A549 (cell line): ENCODE results near the gene RTRAF.

Source experiments
- BHLHE40 ChIP-seq: IDR thresholded peaks from 2 replicates; pipeline ENCODE4 v1.6.1; 2012; ENCODE audit warnings: low read depth, low read length, inconsistent platforms
- CEBPB ChIP-seq, 2 experiments: fragments of >200 bp in 1 of 2; sonication (Bioruptor Twin) in 1 of 2; formaldehyde crosslinking in 1 of 2; IDR thresholded peaks; 2 replicates each; pipeline ENCODE4 v1.6.1; 2012 to 2016
- CTCF ChIP-seq: fragments of >200 bp; sonication (Bioruptor Twin); formaldehyde crosslinking; IDR thresholded peaks from 3 replicates; pipeline ENCODE4 v1.5.1; 2016
- EP300 ChIP-seq, 2 experiments: fragments of >200 bp; sonication (Bioruptor Twin); formaldehyde crosslinking; IDR thresholded peaks; 2 replicates in 1 of 2; 3 replicates in 1 of 2; pipeline ENCODE4 v1.6.1; 2016 to 2017
- HDAC2 ChIP-seq: fragments of 200-600 bp; sonication (generic); IDR thresholded peaks from 2 replicates; pipeline ENCODE4 v1.6.1; 2016
- NFE2L2 ChIP-seq: fragments of 150-350 bp; conservative IDR thresholded peaks from 2 replicates; pipeline ENCODE4 v1.6.1; 2014; ENCODE audit warnings: low read length
- POLR2A ChIP-seq: IDR thresholded peaks from 2 replicates; pipeline ENCODE4 v1.6.1; 2012; ENCODE audit warnings: mild to moderate bottlenecking, low read length
- RAD21 ChIP-seq, 2 experiments: fragments of >200 bp in 1 of 2; sonication (Bioruptor Twin) in 1 of 2; formaldehyde crosslinking in 1 of 2; IDR thresholded peaks in 1 of 2; conservative IDR thresholded peaks in 1 of 2; 2 replicates in 1 of 2; 3 replicates in 1 of 2; pipeline ENCODE4 v1.6.1; 2012 to 2018; ENCODE audit warnings: inconsistent platforms in 1 of 2
- TF ChIP-seq, protein P1 (sequence below): fragments of 250-450 bp; sonication (Bioruptor Pico); IDR thresholded peaks from 2 replicates; pipeline ENCODE4 v1.5.0; 2021; ENCODE audit warnings: mild to moderate bottlenecking, moderate library complexity, borderline replicate concordance
- TF ChIP-seq, protein P2 (sequence below): fragments of 200-600 bp; sonication (generic); IDR thresholded peaks from 2 replicates; pipeline ENCODE4 v1.6.1; 2016; ENCODE audit warnings: antibody characterized with exemption, mild to moderate bottlenecking, moderate library complexity

DNA sequence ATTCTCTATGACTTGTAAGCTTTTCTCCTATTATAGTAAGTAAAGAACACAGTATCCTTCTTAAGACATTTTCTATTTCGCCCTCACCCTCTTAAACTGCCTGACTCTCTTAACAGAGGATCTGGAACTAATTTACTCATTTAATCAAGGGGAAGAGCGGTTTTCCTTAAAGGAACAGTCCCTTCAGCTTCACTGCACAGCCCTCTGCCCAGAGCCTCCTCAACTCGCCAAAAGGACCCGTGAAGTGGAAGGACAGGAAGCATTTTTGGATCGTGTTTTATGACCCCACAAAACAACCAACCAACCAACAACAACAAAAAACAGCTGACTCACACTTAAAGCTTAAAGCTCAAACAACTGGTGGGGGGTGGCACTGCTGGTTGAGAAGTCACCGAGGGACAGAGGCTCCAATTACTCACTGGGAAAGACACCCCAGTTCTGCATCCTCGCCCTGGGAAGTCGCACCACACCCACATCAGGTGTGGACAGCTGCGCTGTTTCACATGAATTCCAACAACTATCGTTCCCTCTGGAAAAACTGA lies 43.8 kb downstream of the RTRAF start:
- TF ChIP-seq, protein P1, sequence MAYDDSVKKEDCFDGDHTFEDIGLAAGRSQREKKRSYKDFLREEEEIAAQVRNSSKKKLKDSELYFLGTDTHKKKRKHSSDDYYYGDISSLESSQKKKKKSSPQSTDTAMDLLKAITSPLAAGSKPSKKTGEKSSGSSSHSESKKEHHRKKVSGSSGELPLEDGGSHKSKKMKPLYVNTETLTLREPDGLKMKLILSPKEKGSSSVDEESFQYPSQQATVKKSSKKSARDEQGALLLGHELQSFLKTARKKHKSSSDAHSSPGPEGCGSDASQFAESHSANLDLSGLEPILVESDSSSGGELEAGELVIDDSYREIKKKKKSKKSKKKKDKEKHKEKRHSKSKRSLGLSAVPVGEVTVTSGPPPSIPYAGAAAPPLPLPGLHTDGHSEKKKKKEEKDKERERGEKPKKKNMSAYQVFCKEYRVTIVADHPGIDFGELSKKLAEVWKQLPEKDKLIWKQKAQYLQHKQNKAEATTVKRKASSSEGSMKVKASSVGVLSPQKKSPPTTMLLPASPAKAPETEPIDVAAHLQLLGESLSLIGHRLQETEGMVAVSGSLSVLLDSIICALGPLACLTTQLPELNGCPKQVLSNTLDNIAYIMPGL (CRISPR knock-in tag): no peak
- TF ChIP-seq CTCF (no peak), POLR2A (no peak), HDAC2 (no peak), CEBPB (IDR thresholded peaks at IDR 0.05) (no peak), NFE2L2 (no peak), BHLHE40 (no peak), EP300 (IDR thresholded peaks at IDR 0.05) (no peak), RAD21 (conservative IDR thresholded peaks at IDR 0.05 in 1 of 2, IDR thresholded peaks at IDR 0.05 in 1 of 2) (no peak)
- TF ChIP-seq, protein P2, sequence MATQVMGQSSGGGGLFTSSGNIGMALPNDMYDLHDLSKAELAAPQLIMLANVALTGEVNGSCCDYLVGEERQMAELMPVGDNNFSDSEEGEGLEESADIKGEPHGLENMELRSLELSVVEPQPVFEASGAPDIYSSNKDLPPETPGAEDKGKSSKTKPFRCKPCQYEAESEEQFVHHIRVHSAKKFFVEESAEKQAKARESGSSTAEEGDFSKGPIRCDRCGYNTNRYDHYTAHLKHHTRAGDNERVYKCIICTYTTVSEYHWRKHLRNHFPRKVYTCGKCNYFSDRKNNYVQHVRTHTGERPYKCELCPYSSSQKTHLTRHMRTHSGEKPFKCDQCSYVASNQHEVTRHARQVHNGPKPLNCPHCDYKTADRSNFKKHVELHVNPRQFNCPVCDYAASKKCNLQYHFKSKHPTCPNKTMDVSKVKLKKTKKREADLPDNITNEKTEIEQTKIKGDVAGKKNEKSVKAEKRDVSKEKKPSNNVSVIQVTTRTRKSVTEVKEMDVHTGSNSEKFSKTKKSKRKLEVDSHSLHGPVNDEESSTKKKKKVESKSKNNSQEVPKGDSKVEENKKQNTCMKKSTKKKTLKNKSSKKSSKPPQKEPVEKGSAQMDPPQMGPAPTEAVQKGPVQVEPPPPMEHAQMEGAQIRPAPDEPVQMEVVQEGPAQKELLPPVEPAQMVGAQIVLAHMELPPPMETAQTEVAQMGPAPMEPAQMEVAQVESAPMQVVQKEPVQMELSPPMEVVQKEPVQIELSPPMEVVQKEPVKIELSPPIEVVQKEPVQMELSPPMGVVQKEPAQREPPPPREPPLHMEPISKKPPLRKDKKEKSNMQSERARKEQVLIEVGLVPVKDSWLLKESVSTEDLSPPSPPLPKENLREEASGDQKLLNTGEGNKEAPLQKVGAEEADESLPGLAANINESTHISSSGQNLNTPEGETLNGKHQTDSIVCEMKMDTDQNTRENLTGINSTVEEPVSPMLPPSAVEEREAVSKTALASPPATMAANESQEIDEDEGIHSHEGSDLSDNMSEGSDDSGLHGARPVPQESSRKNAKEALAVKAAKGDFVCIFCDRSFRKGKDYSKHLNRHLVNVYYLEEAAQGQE: no peak
